H9 (cell line): Measurements from ENCODE around the gene RNF133. TPM values are rescaled to one million over a fixed set of nuclear protein-coding genes. Genes with fewer than 3 reads are reported as not detected.

ENCODE experiments used
- DNase-seq: peaks from one replicate; pipeline ENCODE4 v3.0.0-alpha.2; 2017
- H2AFZ ChIP-seq: one replicate; pipeline ENCODE4 v1.6.1; 2013; ENCODE audit warnings: mild to moderate bottlenecking, low read length, control low read depth, moderate library complexity
- H2AK5ac ChIP-seq: 2 replicates; pipeline ENCODE4 v1.6.1; 2013; ENCODE audit warnings: low read length, control low read depth, mixed read lengths; ENCODE audit not compliant: insufficient read length
- H2BK120ac ChIP-seq: one replicate; pipeline ENCODE4 v1.6.1; 2013; ENCODE audit warnings: low read depth, mild to moderate bottlenecking, low read length, control low read depth, inconsistent platforms; ENCODE audit not compliant: poor library complexity, severe bottlenecking
- H2BK12ac ChIP-seq: 2 replicates; pipeline ENCODE4 v1.6.1; 2013; ENCODE audit warnings: low read length, control low read depth, mixed read lengths, low read depth; ENCODE audit not compliant: insufficient read length
- H2BK15ac ChIP-seq: 2 replicates; pipeline ENCODE4 v1.6.1; 2013; ENCODE audit warnings: low read depth, low read length, control low read depth
- H2BK20ac ChIP-seq: one replicate; pipeline ENCODE4 v1.6.1; 2013; ENCODE audit warnings: low read depth, mild to moderate bottlenecking, low read length, control low read depth, inconsistent platforms; ENCODE audit not compliant: poor library complexity, severe bottlenecking
- H2BK5ac ChIP-seq: 2 replicates; pipeline ENCODE4 v1.6.1; 2013; ENCODE audit warnings: low read length, control low read depth, mixed read lengths; ENCODE audit not compliant: insufficient read length
- H3K14ac ChIP-seq: 2 replicates; pipeline ENCODE4 v1.6.1; 2013; ENCODE audit warnings: low read length, control low read depth; ENCODE audit not compliant: insufficient read depth
- H3K18ac ChIP-seq: 2 replicates; pipeline ENCODE4 v1.6.1; 2013; ENCODE audit warnings: low read depth, mild to moderate bottlenecking, mixed read lengths, low read length, control low read depth; ENCODE audit not compliant: insufficient read length
- H3K23ac ChIP-seq: 2 replicates; pipeline ENCODE4 v1.6.1; 2013; ENCODE audit warnings: low read length, control low read depth, mixed read lengths, low read depth; ENCODE audit not compliant: insufficient read length
- H3K23me2 ChIP-seq: 2 replicates; pipeline ENCODE4 v1.6.1; 2013; ENCODE audit warnings: low read depth, mild to moderate bottlenecking, mixed read lengths, low read length, control low read depth; ENCODE audit not compliant: insufficient read length, poor library complexity, severe bottlenecking
- H3K27ac ChIP-seq: 2 replicates; pipeline ENCODE4 v1.5.1; 2013; ENCODE audit warnings: low read length, control low read depth, mixed read lengths, low read depth; ENCODE audit not compliant: insufficient read length
- H3K27me3 ChIP-seq: 2 replicates; pipeline ENCODE4 v1.6.1; 2013; ENCODE audit warnings: low read length, control low read depth, inconsistent platforms; ENCODE audit not compliant: insufficient read depth
- H3K4ac ChIP-seq: 2 replicates; pipeline ENCODE4 v1.6.1; 2013; ENCODE audit warnings: low read depth, mild to moderate bottlenecking, control low read depth, inconsistent platforms, low read length, moderate library complexity
- H3K4me1 ChIP-seq: 2 replicates; pipeline ENCODE4 v1.6.1; 2013; ENCODE audit warnings: low read length, control low read depth, inconsistent platforms; ENCODE audit not compliant: insufficient read depth
- H3K4me2 ChIP-seq: 2 replicates; pipeline ENCODE4 v1.6.1; 2013; ENCODE audit warnings: low read length, control low read depth, mixed read lengths; ENCODE audit not compliant: insufficient read length, insufficient read depth
- H3K56ac ChIP-seq: 2 replicates; pipeline ENCODE4 v1.6.1; 2013; ENCODE audit warnings: low read depth, mild to moderate bottlenecking, mixed read lengths, low read length, control low read depth; ENCODE audit not compliant: insufficient read length
- H3K79me1 ChIP-seq: 2 replicates; pipeline ENCODE4 v1.6.1; 2013; ENCODE audit warnings: low read depth, mild to moderate bottlenecking, moderate library complexity, low read length, control low read depth, inconsistent platforms; ENCODE audit not compliant: insufficient read depth, poor library complexity, severe bottlenecking
- H3K79me2 ChIP-seq: 2 replicates; pipeline ENCODE4 v1.6.1; 2013; ENCODE audit warnings: low read length, control low read depth, inconsistent platforms; ENCODE audit not compliant: insufficient read depth
- H3K9ac ChIP-seq: 2 replicates; pipeline ENCODE4 v1.6.1; 2013; ENCODE audit warnings: low read length, control low read depth, mixed read lengths; ENCODE audit not compliant: insufficient read length; ENCODE audit errors: extremely low read depth
- H3K9me3 ChIP-seq: one replicate; pipeline ENCODE4 v1.6.1; 2013; ENCODE audit warnings: low read depth, low read length, inconsistent platforms; ENCODE audit not compliant: control insufficient read depth
- H3T11ph ChIP-seq: one replicate; pipeline ENCODE4 v1.6.1; 2013; ENCODE audit warnings: mild to moderate bottlenecking, low read length, control low read depth, inconsistent platforms
- H4K20me1 ChIP-seq: one replicate; pipeline ENCODE4 v1.6.1; 2013; ENCODE audit not compliant: control insufficient read depth, insufficient read length, insufficient read depth
- H4K5ac ChIP-seq: 2 replicates; pipeline ENCODE4 v1.6.1; 2013; ENCODE audit warnings: low read depth, mild to moderate bottlenecking, mixed read lengths, low read length, control low read depth; ENCODE audit not compliant: insufficient read length
- H4K8ac ChIP-seq: replicated peaks from 2 replicates; pipeline ENCODE4 v1.6.1; 2013; ENCODE audit warnings: low read length, control low read depth, mixed read lengths, low read depth; ENCODE audit not compliant: insufficient read length
- H4K91ac ChIP-seq: 2 replicates; pipeline ENCODE4 v1.6.1; 2013; ENCODE audit warnings: low read depth, mild to moderate bottlenecking, moderate library complexity, mixed read lengths, low read length, control low read depth; ENCODE audit not compliant: insufficient read length
- H3K27ac Mint-ChIP-seq, 3 experiments: 2 replicates in 2 of 3; 3 replicates in 1 of 3; pipeline ENCODE4 v1.8.0; 2020 to 2021; ENCODE audit warnings: mixed read lengths in 3 of 3, mild to moderate bottlenecking in 1 of 3, moderate library complexity in 1 of 3
- H3K27me3 Mint-ChIP-seq: 2 replicates; pipeline ENCODE4 v1.8.0; 2021; ENCODE audit warnings: low read depth, mild to moderate bottlenecking, moderate library complexity, mixed read lengths
- H3K36me3 Mint-ChIP-seq, 3 experiments: 2 replicates in 2 of 3; 3 replicates in 1 of 3; pipeline ENCODE4 v1.8.0; 2020 to 2021; ENCODE audit warnings: low read depth in 3 of 3, mixed read lengths in 3 of 3; ENCODE audit not compliant: insufficient read depth in 1 of 3
- H3K4me1 Mint-ChIP-seq, 2 experiments: 2 replicates each; pipeline ENCODE4 v1.8.0; 2020; ENCODE audit warnings: mixed read lengths in 2 of 2
- H3K4me3 Mint-ChIP-seq, 2 experiments: 2 replicates in 1 of 2; 3 replicates in 1 of 2; pipeline ENCODE4 v1.8.0; 2020 to 2021; ENCODE audit warnings: mild to moderate bottlenecking in 2 of 2, mixed read lengths in 2 of 2, moderate library complexity in 1 of 2
- H3K9me3 Mint-ChIP-seq, 2 experiments: 2 replicates in 1 of 2; 3 replicates in 1 of 2; pipeline ENCODE4 v1.8.0; 2020; ENCODE audit warnings: mild to moderate bottlenecking in 2 of 2, mixed read lengths in 2 of 2, moderate library complexity in 1 of 2
- CTCF ChIP-seq: fragments of 200-600 bp; sonication (generic); conservative IDR thresholded peaks from 3 replicates; pipeline ENCODE4 v1.8.0; 2021; ENCODE audit warnings: antibody characterized with exemption, mild to moderate bottlenecking
- WGBS: extraction: QIAGEN DNeasy Blood & Tissue Kit; methylation state at CpG from one replicate; pipeline ENCODE4 v1.1.7; 2013; ENCODE audit warnings: missing lambda C conversion rate, low lambda C conversion rate, mixed read lengths; ENCODE audit not compliant: insufficient read length; ENCODE audit errors: extremely low coverage; 5-methylcytosine and 5-hydroxymethylcytosine counted together
- total RNA-seq: library from RNA; stranded (reverse); gene quantifications from 2 replicates; pipeline ENCODE4 v1.2.1, GENCODE V29; 2021

The RNF133 gene
- total RNA-seq, 1 experiment from 2014 or later, result 0.31 TPM

GRCh38 chr7:122663733-122664132, 35.2 kb downstream of the RNF133 start:
- no peak overlapping the region for H3K4me2 ChIP-seq
- H3K4me1 ChIP-seq, result no peaks in the 10 kb centered on the region
- no peak overlapping the region for H2AFZ ChIP-seq
- no peak overlapping the region for H4K8ac ChIP-seq
- no peak overlapping the region for H4K91ac ChIP-seq
- no peak overlapping the region for H2BK5ac ChIP-seq
- H3K56ac ChIP-seq, result no peak overlapping the region
- H2BK12ac ChIP-seq, result no peak overlapping the region
- Mint-ChIP-seq H3K4me3 (no peak overlapping the region), H3K9me3 (peaks cover 0 to 3% of the 10 kb centered on the region in 2 experiments; a peak in 3 of 5 replicates), H3K27ac (no peak overlapping the region; a peak in 1 of 7 replicates), H3K27me3 (no peaks in the 10 kb centered on the region), H3K4me1 (peaks cover 13 to 14% of the 10 kb centered on the region in 2 experiments), H3K36me3 (peaks cover 0 to 5% (median 0%) of the 10 kb centered on the region in 3 experiments; a peak in 5 of 7 replicates)
- H3K79me1 ChIP-seq, result no peaks in the 10 kb centered on the region
- no peak for TF ChIP-seq CTCF
- no peaks in the 10 kb centered on the region for H3K23me2 ChIP-seq
- no CpG with 5 or more reads among the region's 2 CpGs for WGBS
- no peak overlapping the region for H2BK20ac ChIP-seq
- no peak overlapping the region for H3K9ac ChIP-seq
- H4K20me1 ChIP-seq, result no peaks in the 10 kb centered on the region
- no peaks in the 10 kb centered on the region for H3K27me3 ChIP-seq
- H3K9me3 ChIP-seq, result no peaks in the 10 kb centered on the region
- H3K27ac ChIP-seq, result no peak overlapping the region
- no peak overlapping the region for H3K4ac ChIP-seq
- H3K14ac ChIP-seq, result no peak overlapping the region
- no peak overlapping the region for H3K23ac ChIP-seq
- no peak overlapping the region for H2BK120ac ChIP-seq
- H2AK5ac ChIP-seq, result no peak overlapping the region
- no peak overlapping the region for H3K18ac ChIP-seq
- no peak overlapping the region for H3T11ph ChIP-seq
- no peaks in the 10 kb centered on the region for H3K79me2 ChIP-seq
- DNase-seq, result no peak
- no peak overlapping the region for H2BK15ac ChIP-seq
- H4K5ac ChIP-seq, result no peak overlapping the region
